Germinal center (tissue), 1 donor: ENCODE measurements around the gene LMF1.
A peak's percentile ranks its signal among the peaks of the same experiment; 100 is the strongest.

Experiments used
- DNase-seq: peaks from one replicate; pipeline ENCODE4 v3.0.0; 2012; ENCODE audit warnings: mixed read lengths, low spot score

Gene LMF1

GRCh38 chr16:984736-985636 is 14.2 kb upstream of the LMF1 start:
- DNase-seq: no peak

DNA sequence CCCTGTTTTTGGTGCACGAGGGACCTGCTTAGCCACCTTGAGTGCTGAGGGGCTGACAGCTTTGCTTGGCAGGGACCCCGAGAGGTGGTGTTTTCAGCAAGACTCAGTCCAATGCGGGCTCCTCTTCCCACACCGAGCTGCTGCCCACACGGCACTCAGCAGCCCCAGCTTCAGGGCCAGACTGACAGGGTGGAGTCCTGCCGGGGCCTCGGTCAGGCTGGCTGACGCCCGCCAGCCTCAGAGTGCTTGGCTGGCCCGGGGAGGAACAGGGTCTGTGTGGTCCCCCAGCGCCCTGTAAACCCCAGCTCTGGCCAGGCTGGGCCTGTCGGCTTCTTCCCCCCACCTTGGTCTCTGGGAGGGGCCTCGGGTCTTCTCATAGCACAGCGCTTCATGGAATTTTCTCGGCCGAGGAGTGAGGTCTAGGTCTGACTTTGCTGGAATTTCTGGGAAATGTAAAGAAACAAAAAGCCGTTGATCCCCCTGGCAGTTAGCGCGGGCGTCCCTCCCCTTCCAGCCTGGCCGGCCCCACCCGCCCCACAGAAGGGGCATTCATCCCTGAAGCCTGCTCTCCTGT is 13.4 kb upstream of the LMF1 start:
- no peak for DNase-seq

DNA sequence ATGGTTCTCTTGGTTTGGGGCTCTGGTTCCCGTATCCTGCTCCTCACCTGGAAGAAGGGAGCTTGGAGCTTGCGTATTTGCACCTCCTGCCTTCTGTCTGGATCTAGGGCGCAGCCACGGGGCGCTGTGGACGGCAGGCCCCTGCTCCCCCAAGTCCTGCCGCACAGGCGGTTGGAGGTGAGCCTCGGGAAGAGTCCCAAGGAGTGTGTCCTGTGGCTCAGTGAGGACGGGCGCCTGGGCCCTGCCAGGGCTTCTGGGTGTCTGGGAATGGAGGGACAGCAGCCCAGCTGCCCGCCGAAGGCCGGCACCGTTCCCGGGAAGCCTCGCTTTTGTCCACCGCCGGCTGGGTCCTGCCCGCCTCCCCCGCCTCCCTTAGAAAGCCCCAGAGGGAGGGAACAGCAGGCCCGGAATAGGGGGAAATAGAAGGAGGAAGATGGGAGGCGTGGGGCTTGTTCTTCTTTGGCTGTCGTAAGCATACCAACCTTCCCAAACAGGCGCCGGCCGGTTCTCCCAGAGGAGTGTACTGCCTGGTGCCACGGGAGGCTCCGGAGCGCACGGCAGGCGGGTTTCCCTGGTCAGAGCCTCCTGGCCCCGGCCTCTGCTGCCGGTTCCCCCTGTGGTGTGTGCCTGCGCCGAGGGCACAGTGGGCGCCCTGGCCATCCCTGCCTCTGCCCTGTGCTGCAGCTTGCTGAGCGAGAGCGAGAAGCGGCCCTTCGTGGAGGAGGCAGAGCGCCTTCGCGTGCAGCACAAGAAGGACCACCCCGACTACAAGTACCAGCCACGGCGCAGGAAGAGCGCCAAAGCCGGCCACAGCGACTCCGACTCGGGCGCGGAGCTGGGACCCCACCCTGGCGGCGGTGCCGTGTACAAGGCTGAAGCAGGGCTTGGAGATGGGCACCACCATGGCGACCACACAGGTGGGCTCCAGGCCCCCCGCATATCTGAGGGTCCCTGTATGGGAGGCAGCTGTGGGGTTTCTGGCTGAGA is 12.6 kb upstream of the LMF1 start:
- no peak for DNase-seq

GRCh38 chr16:982145-983043 is 11.6 kb upstream of the LMF1 start:
- no peak for DNase-seq

DNA sequence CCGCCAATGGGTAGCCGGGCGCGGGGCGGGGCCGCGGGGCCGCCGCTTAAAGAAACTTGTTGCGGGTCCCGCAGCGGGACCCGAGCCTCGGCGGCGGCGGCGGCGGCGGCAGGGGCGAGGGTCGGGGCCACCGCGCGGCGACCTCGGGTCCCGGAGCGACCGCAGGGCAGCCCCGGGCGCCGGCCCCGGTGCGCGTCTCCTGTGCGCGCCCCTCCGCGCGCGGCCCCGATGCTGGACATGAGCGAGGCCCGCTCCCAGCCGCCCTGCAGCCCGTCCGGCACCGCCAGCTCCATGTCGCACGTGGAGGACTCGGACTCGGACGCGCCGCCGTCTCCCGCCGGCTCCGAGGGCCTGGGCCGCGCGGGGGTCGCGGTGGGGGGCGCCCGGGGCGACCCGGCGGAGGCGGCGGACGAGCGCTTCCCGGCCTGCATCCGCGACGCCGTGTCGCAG is 10.9 kb upstream of the LMF1 start, which contains the start of gene SOX8:
TSS of gene SOX8 (plus strand) at position 76 of the 450 bp plus-strand sequence. CDS start at position 229, 153 bp downstream.
- DNase-seq: peak; percentile 61

GRCh38 chr16:980595-980854 is 9.7 kb upstream of the LMF1 start:
- DNase-seq: no peak

GRCh38 chr16:979859-980594 is 9.2 kb upstream of the LMF1 start:
- peak; percentile 23 for DNase-seq

- no peak for DNase-seq
Observed at GRCh38 chr16:979147-979546, 8.4 kb upstream of the LMF1 start.

DNA sequence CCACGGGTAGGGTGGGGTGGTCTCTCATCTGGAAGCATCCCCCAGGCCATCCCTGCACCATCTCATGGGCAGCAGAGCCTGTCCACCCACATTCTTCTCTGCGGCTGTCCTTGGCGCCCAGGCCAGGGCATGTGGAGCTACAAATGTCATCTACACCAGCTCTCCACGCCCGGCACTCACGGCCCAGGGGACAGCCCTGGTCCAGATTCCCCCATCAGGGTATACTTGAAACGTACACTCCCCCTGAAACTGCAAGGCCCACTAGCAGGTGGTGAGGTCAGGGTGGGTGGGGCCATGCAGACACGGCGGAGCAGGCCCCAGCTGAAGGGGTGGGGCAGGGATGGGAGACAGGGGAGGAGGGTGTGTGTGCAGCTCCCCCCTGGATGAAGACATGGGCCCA is 7.6 kb upstream of the LMF1 start:
- DNase-seq: no peak

DNA sequence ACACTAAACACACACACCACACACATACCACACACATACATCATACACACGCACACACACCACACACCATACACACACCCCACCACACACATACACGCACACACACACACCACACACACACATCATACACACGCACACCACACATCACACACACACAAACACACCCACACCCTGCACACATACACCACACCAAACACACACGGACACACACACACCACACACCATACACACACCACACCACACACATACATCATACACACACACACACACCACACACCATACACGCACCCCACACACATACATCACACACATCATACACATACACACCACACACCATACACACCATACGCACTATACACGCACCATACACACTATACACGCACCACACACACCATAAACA is 7.1 kb upstream of the LMF1 start:
- DNase-seq: no peak

DNA sequence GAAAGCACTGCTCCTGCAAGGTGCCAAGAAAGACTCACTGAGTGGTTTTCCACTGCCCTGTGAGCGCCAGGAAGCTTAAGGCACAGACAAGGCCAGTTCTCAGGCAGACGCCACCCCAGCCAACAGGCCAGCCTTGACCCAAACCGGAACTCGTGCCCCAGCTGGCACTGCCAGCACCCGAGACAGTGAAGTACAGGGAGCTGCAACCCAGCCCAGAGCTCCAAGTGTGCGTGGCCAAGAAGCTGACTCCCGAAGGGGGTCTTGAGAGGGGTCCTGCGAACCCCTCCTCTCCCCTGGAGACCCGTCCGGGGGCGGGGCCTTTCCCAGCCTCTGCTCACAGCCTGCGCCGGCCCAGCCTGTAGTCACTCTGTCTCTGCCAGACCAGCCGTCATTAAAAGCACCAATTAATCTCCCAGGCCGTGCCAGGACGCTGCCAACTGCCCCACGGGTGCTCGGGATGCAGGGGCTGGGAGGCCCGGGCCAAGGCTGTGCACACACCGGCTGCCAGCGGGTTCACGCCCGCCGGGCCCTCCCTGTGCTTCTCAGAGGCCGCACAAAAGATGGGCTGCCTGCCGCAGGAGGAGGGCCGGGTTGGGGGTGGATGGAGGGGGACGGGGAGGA is 6.4 kb upstream of the LMF1 start:
- DNase-seq: no peak

DNA sequence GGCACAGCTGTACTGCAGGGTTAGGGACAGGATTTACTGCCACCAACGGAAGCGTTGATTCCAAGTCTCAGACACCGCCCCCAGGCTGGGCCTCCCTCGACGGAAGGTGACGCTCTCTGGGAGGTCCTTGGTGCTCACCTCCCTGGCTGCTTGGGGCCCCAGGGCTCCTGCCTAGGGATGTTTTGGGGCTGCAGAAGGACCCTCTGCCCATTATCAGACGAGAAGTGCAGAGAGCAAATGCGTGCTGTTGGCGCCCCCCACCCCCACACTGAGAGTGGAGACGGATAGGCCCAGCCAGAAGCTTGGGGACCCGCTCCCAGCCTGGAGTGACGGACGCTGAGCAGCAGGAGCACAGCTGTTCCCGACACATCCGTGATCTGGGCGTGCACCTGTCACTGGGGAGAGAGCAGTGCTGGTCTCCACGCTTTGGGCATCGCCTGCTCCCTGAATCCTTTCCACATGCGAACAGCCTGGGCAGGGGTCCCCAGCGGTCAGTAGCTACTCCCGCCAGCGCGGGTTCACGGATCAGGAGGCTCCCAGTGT is 5.7 kb upstream of the LMF1 start:
- DNase-seq: no peak

- DNase-seq: no peak
Observed at GRCh38 chr16:975291-975690, 4.5 kb upstream of the LMF1 start.

- DNase-seq: no peak
Observed at GRCh38 chr16:974611-975261, 4.0 kb upstream of the LMF1 start.

GRCh38 chr16:974001-974601 is 3.3 kb upstream of the LMF1 start:
- no peak for DNase-seq

DNA sequence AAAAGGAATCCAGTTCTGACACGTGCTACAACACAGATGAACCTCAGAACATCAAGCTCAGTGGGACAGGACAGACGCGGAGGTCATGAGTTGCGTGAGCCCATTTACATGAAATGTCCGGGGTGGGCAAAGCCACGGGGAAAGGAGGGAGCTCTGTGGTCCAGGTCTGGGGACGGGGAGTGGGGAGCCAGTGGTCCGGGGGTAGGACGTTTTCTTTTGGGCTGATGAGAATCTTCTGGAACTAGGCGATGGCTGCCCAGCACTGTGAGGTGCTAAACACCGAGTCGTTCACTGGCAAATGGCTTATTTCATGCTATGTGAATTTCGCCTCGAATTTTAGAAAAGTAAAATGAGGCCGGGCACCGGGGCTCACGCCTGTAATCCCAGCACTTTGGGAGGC is 2.6 kb upstream of the LMF1 start:
- DNase-seq: no peak

DNA sequence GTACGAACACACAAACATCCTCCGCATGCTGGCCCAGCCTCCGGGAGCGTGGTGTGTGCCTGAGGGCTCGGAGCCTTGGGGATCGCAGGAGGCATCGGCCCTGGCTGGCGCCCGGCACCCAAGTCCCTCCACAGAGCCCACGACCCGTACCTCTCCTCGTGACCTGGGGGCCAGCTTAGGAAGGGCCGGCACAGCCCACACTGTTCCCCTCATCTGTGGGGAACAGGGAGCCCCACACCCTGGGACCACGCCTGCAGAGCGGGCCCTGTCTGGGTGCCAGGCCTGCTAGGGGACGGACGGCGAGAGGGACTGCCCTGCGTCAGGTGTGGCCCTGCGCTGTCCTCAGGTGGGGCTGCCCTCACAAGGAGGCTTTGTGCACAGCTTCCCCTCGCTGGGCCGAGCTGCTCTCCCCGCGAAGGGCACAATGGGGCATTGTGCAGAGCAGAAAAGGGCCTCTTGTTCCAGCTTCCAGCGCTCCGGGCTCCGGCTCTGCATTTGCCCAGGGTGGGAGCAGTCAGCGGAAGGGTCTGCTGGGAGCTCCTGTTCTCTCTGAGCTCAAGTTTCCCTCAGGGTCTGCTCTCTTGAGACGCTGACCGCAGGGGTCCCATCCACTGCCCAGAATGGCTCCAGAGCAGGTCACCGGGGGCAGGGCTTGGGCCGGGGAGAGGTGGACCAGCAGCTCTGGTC is 1.7 kb upstream of the LMF1 start:
- no peak for DNase-seq

- no peak for DNase-seq
Observed at GRCh38 chr16:971981-972315, 1.2 kb upstream of the LMF1 start.

DNA sequence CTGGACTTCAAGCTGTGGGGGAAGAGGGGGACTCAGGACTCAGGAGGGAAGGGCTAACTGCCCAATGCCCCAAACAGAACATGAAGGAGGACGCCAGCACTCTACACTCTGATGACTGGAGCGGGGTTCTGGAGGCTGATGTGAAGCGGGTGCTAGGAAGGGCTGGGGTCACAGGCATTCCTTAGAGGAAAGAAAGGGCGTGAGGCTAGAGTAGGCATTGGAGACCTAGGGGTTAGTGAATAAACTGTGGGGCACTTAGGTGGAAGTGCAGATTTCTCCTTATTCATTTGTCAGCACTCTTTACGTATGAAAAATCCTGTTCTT is 760 bp upstream of the LMF1 start:
- DNase-seq: no peak
